ENCODE measurements around the gene SLC45A1.

Gene SLC45A1

DNA sequence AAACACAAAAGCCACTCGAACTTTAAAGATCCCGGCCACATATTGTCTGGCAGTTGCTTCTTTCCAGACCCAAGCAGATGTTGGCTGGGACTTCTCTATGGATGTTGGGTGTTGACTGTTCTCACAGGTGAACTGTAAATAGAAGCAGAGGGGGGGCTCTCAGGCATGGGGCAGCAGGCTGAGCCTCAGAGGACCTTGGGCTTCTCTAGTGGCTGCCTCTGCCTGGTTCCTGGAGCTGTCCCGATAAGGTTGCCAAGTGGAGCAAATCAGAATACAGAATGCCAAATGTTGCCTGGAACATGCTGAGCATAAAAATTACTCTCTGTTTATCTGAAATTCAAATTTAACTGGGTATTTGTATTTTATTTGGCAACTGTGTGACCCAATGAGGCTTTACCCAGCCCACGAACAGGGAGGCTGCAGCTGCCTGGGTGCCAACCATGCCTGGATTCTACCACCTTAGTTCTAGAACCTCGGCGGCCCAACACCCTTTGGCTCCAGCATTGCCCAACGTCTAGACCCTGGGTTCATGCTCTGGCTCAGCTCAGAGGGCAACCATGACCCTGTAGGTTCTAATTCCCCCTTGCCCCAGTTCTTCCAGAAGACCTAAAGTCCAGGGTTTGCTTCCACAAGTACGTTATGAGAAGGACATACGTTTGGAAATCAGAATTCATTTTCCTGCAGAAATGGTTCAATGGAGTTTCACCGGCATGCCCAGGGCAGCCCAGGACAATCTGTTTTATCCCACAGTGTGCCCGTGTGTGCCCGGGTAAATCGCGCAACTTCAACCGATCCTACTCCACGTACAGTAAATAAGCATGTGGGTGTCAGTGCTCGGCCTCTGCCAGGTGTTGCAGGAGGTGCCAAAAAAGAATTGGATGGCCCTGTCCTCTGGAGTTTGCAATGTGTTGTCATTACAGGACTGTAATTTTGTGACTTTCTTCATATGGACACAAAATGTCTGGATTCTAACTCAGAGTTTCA lies 5.4 kb upstream of the SLC45A1 start:
- no peak for DNase-seq

DNA sequence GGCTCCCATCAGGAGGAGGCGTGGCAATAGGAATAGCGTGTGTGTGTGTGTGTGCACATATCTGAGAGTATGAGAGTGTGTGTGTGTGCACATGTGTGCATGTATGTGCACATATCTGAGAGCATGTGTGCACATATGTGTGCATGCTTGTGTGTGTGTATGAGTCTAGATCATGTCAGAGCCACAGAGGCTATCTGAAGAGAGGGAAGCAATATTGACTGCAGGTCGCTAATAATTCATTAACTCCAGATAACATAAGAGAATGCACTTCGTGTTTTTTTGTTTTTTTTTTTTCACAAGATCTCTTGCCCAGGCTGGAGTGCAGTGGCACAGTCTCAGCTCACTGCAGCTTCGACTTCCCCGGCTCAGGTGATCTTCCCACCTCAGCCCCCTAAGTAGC lies 4.7 kb upstream of the SLC45A1 start:
- DNase-seq: no peak

DNA sequence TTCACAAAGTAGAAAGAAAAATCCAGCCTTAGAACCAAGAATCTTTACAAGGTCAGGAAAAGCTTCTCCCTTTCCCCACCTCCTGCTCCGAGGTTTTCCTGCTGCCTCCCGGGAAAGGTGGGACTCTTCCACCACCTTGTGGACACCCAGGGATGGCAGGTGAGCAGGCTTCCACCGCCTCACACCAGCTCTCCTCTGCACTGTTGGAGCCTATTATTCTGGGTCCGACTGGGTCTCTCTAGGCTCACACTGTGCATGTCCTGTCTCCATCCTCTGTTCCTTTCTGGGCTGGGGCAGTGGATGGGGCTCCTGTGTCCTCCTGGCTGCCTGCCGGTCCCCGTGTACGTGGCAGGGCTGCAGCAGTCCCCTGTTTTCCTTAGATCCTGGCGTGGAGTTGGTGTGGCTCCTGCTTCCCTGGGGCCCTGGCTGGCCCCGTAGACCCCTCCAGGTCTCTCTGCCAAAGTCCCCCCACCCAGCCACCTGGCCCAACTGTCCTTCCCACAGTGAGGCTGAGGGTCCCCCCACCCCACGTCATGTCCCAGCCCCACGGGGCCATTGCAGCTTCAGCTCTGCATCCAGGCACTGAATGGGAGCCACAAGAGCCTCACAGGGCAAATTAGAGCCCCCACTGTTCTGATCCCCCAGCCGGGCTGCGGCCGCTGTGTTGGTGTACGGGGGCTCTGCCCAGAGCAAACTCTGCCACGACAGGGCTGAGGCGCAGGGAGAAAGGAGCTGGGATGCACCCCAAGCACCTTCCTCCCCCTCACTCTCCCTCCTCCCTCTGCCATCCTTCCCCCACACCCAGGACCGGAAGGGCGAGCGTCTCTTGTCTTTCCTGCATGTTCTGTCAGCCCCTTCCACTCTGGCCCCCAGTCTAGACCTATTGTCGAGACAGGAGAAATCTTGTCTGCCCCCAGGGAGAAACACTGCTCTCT lies 3.3 kb upstream of the SLC45A1 start:
- DNase-seq: no peak

DNA sequence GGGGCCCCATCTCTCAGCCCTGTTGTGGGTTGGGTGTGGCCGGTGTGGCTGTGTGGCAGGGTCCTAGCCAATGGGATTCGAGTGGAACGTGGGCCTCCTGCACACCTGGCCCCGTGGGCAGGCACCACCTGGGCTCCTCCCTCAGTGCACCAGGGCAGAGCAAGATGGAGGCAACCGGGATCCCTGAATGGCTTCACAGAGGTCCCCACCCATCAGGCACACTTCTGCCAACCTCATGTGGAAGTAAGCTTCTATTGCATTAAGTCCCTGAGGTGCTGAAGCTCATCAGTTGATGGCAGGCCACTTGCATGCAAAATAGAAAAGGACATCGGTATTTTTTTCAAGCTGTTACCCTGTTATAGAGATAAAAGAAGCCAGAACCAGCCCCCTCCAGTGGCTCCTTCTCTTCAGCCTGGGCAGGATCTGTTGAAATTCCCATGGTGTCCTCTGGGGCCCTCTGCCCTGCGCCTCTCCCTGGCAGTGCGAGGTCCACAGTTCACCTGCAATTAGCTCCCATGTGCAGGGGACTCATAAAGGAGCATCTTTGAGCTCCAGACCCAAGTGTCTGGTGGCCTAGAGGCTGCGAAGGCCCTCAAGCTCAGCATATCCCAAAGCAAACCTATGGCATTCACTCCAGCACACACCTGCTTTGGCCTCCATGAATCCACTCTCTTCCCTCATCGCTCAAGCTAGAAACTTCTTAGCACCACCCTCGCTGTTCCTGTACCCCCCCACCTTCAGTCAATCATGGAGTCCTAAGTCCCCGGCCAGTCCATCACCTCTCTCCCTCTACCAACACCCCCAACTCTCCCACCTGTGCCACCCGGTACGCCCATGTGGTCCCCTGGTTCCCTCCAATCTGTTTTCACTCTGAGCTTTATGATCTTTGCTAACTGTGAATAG lies 2.1 kb upstream of the SLC45A1 start:
- no peak for DNase-seq

- no peak for DNase-seq
These were observed 522 bp downstream of the SLC45A1 start for GRCh38 chr1:8318436-8318835.

GRCh38 chr1:8321612-8322011 lies 3.7 kb downstream of the SLC45A1 start:
- DNase-seq: no peak

DNA sequence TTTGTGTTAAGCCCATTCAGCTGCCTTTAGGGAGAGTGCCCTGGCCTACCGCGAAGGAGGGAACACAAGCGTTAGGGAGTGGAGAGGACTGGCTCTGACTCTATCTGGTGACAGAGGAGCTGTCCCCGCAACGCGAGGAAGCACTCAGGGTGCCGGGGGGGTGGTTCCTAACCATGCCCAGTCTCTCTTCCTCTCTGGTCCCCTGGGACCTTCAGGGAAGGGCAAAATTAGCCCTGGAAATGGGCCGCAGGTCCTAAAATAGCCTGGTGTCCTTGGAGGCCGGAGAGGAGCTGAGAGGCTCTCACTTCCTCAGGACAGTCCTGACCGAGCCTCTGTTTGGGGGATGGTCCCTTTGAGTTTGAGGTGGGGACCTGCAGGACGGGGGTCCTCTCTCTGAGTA lies 5.8 kb downstream of the SLC45A1 start:
- no peak for DNase-seq

- no peak for DNase-seq
These were observed 6.4 kb downstream of the SLC45A1 start for GRCh38 chr1:8324176-8324810.

DNA sequence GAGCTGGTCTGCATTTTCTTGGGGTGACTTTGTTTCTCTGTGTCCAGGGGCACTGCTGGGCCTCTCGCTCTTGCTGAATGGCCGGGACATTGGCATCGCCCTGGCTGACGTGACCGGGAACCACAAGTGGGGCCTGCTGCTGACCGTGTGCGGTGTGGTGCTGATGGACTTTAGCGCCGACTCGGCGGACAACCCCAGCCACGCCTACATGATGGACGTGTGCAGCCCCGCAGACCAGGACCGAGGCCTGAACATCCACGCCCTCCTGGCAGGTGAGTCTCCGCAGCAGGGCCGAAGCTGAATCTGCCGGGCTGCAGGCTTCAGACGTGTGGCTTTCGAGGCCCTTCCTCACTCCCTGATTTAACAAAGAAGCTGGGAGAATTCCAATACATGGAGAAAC lies 7.9 kb downstream of the SLC45A1 start:
- no peak for DNase-seq

DNA sequence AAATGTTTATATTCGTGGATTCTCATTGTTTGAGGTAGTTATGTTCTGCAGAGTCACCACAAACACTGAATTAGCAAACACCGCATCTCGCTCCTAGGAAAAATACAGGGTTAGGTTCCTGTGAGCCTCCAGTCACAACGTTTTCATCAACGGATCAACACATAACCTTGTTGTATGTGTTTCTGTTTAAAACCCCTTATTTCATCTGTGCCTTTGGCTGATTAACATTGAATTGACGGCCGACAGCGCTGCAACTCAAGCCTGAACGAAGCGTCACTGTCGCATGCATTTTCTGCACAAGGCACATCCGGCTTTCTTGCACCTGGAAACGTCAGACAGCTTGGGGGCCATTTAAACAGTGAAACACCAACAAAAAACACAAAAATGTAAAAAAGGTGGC lies 8.4 kb downstream of the SLC45A1 start:
- no peak for DNase-seq

DNA sequence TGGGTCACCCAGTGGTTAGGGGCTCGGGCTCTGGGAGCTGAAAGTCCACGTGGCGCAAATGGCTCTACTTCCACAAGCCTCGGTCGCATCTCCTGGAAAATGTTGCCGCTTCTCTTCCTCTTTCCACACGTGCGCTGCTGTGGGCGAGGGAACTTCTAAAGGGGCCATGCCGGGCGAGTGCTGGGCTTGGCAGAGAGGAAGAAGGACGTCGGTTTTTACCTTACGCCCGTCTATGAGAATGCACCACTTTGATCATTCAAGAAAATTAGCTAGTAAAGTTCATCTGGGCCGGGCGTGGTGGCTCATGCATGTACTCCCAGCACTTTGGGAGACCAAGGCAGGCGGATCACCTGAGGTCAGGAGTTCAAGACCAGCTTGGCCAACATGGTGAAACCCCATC lies 10.4 kb downstream of the SLC45A1 start:
- DNase-seq: no peak

DNA sequence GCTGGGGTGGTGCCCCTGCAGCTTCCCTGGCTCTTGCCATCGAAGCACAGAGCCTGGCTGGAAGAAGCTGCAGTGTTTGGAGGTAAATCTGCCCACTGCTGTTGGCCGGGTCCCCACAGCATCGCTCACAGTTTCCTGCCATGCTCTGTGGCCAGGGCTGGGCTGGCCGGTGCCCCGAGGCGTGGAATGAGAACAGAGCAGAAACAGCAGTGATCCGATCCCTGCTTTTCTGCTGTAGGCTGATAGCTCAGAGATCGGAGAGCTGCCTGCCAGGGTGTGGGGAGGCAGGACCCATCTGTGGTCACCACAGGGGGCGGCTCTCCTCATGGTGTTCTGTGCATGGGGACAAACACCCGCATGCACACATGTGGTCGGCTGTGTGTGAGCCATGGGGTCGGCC lies 11.5 kb downstream of the SLC45A1 start:
- DNase-seq: no peak

DNA sequence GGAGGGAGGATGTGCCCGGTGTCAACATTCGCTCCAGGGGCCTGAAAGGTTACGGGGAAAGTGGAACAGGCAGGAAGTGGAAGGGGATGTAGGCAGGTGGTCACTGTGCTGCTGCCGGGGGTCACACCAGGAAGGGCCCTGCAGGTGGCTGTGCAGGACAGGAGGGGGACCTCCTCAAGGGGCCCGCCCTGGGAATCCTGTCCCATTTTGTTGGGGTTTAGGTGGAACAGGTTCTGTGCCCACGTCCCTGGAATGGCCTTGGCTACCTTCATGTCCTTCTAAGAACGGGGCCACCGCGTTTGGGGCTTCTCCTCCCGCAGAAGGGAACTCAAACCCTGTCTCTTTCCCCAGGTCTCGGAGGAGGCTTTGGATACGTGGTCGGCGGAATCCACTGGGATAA lies 11.9 kb downstream of the SLC45A1 start:
- DNase-seq: no peak

DNA sequence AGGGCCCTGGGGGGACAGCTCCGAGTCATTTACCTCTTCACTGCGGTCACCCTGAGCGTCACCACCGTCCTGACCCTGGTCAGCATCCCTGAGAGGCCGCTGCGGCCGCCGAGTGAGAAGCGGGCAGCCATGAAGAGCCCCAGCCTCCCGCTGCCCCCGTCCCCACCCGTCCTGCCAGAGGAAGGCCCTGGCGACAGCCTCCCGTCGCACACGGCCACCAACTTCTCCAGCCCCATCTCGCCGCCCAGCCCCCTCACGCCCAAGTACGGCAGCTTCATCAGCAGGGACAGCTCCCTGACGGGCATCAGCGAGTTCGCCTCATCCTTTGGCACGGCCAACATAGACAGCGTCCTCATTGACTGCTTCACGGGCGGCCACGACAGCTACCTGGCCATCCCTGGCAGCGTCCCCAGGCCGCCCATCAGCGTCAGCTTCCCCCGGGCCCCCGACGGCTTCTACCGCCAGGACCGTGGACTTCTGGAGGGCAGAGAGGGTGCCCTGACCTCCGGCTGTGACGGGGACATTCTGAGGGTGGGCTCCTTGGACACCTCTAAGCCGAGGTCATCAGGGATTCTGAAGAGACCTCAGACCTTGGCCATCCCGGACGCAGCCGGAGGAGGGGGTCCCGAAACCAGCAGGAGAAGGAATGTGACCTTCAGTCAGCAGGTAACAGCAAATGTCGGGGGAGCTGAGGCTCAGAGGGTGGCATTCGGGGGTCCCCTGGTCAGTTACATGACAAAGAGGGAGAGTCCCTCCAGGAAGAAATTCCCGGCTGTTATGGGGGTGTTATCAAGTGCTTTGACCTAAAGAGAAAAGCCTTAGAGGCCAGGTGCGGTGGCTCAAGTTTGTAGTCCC lies 12.6 kb downstream of the SLC45A1 start:
- no peak for DNase-seq

GRCh38 chr1:8332806-8333205 lies 14.9 kb downstream of the SLC45A1 start:
- no peak for DNase-seq

- no peak for DNase-seq
These were observed 15.5 kb downstream of the SLC45A1 start for GRCh38 chr1:8333246-8333987.

GRCh38 chr1:8334106-8334851 lies 16.4 kb downstream of the SLC45A1 start:
- no peak for DNase-seq

- DNase-seq: no peak
These were observed 17.3 kb downstream of the SLC45A1 start for GRCh38 chr1:8335246-8335645.

GRCh38 chr1:8337776-8338525 lies 20.0 kb downstream of the SLC45A1 start:
- no peak for DNase-seq

All from AML-193 (cell line).